Right cardiac atrium (tissue), 5 donors: Measurements from ENCODE around the gene SZRD1. TPM values are rescaled to one million over a fixed set of nuclear protein-coding genes. Genes with fewer than 3 reads are reported as not detected.

Source experiments
- ATAC-seq, 2 donors: fragments of 200-7000 bp; cut with Tn5 transposase; one replicate each; pipeline versions ENCODE4 v1.8.0 to v1.9.1; 2020; ENCODE audit warnings: moderate library complexity in 2 of 2, mild to moderate bottlenecking in 1 of 2
- DNase-seq, 3 donors: peaks; one replicate each; pipeline ENCODE4 v3.0.0-alpha.2; 2020
- H3K27ac ChIP-seq: one replicate; pipeline ENCODE4 v1.5.1; 2013; ENCODE audit warnings: mild to moderate bottlenecking, low read length, control low read depth, moderate library complexity
- H3K27me3 ChIP-seq: one replicate; pipeline ENCODE4 v1.6.1; 2013; ENCODE audit not compliant: control insufficient read depth, insufficient read depth
- H3K4me1 ChIP-seq: one replicate; pipeline ENCODE4 v1.6.1; 2013; ENCODE audit warnings: low read length; ENCODE audit not compliant: control insufficient read depth, insufficient read depth
- H3K4me3 ChIP-seq: one replicate; pipeline ENCODE4 v1.5.1; 2013; ENCODE audit warnings: low read length, control low read depth
- H3K9me3 ChIP-seq: one replicate; pipeline ENCODE4 v1.6.1; 2013; ENCODE audit warnings: low read length; ENCODE audit not compliant: control insufficient read depth
- WGBS: extraction: QIAGEN DNeasy Blood & Tissue Kit; methylation state at CpG from one replicate; pipeline ENCODE4 v1.1.7; 2013; 5-methylcytosine and 5-hydroxymethylcytosine counted together
- intact Hi-C, 4 donors: fragments of 100-400 bp; cut with DNase I; formaldehyde crosslinking; loops; one replicate each; pipeline versions ENCODE4 v1.11.0 to v1.14.0; 2022 to 2023
- polyA plus RNA-seq: library from polyadenylated mRNA; stranded (reverse); fragments of 200-250 nt; gene quantifications from one replicate; pipeline ENCODE4 v1.2.3, GENCODE V29; 2013
- total RNA-seq, 4 donors: library from RNA; stranded (reverse); fragmentation: NEBNext Ultra II Directional; extraction: Animal tissue kit (Norgen Biotek cat#: 25700); gene quantifications; one replicate each; pipeline ENCODE4 v1.2.1, GENCODE V29; 2021
- donor health status: healthy with polysubstance abuse.
- donor health status: DM: no; HTN: yes; CAD: no.
- donor health status: DM: no; HTN: no; CAD: no.
- donor health status: DM: no; HTN: yes; CAD: no; lungs with severe emphysema.
- donor health status: DM: yes; HTN: yes; CAD: no.

The SZRD1 gene
- total and polyA plus RNA-seq, 5 donors = 70.7 to 132 (median 108) TPM

DNA sequence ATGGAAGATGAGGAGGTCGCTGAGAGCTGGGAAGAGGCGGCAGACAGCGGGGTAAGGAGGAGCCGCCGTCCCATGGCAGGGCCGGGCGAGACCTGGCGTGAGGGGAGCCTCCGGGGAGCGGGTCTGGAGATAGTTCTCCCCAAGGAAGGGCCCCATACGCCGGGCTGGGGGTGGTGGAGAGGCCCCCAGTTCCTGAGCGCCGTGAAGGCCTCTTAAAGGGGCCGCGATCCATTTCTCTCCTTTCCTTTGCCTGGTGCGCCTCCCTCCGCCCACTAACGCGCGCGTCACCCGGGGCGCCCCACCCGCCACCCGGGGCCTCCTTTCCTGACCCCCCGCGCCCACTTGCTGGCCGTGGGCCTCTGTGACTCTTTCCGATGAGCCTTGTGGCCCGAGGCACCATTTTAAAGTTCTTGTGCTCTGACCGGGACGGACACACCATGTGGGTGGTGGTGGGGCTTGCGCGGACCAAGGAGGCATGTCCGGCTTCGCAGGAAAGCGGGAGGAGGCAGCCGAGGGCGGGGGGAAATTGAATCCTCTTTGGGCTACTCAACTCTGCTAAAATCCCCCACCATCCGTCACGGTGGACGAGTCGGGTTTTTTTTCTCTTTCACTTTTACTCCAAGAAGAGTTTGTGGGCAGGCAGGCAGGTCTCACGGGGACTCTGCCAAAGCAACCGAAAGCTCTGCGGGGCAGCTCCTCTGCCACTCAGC, 371 bp downstream of the SZRD1 start:
- no peaks in the 10 kb centered on the region for H3K4me1 ChIP-seq
- peak; percentile 89 to 94 (median 93) for DNase-seq
- no peaks in the 10 kb centered on the region for H3K9me3 ChIP-seq
- WGBS = under 1% methylated on average over 47 of the region's 47 CpGs
- peak; percentile 87 to 91 for ATAC-seq
- H3K4me3 ChIP-seq = peak overlapping the region; percentile 74
- H3K27ac ChIP-seq = peak overlapping the region; percentile 96
- intact Hi-C loops = loop anchor here in 1 of 4 donors (10.0 kb wide), 1 partner anchor 293 kb away; the partner anchor contains the start of gene FAM131C
- no peaks in the 10 kb centered on the region for H3K27me3 ChIP-seq

DNA sequence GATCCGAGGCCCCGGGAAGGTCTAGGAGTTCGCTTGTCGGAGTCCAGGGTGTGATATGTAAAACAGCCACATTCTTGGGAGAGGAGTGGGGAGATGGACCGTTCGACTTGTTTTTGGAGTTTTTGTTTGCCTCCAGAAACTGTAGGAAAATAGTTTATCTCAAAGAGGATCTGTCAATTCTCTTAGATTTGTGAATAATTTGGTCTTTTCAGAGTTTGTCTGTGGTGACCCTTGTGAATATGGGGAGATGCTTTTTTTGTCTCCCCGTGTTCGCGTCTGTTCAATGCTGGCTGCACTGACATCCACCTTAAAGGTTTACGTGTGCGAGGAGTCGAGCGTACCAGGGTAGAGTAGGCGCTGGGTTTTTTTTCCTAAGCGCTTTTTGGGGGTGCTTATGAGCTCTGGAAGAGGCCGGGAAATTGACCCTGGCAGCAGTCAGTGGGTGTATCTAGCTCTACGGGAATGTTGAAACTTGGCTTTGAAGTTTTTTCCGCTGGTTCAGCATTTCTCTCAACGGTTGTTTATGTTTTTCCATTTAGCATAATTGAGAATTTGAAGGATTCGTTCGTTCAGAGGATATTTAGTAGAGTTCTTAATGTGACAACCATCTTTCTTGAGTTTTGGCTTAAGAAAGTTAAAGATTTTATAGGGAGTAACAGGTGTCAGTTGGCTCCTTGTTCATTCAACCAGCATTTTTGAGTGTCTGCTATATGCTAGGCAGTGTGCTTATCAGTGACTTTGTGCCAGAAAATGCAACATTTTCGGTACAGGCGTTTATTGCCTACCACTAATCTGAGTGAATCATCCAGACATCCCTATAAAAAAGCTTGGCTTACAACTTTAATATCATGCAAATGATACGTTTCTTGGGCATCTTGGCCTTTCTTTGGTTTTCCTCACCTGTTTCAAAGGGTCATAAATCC, 1.2 kb downstream of the SZRD1 start:
- no peaks in the 10 kb centered on the region for H3K27me3 ChIP-seq
- peak overlapping the region; percentile 96 for H3K27ac ChIP-seq
- ATAC-seq (peak in 1 of 2 donors; percentile 22), DNase-seq (peak in 1 of 3 donors; percentile 50)
- no peaks in the 10 kb centered on the region for H3K9me3 ChIP-seq
- WGBS = 2% methylated on average over 24 of the region's 24 CpGs
- H3K4me3 ChIP-seq = peak overlapping the region; percentile 74
- intact Hi-C loops = loop anchor here in 1 of 4 donors (10.0 kb wide), 1 partner anchor 293 kb away; the partner anchor contains the start of gene FAM131C
- H3K4me1 ChIP-seq = no peaks in the 10 kb centered on the region

DNA sequence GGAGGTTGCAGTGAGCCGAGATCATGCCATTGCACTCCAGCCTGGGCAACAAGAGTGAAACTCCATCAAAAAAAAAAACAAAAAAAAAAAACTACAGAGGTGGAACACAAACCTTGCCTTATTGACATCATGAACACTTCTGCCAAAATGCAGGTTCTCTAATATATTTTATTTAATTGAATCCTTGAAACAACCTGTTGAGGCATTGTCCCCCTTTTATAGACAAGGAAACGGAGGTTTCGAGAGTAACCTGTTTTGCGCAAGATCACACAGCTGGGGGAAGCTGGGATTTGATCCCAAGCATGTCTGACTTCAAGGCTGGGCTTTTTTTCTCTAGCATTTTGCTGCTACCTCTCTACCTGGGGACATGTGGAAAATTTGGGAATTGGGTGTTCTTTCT, 2.8 kb downstream of the SZRD1 start:
- H3K27me3 ChIP-seq = no peaks in the 10 kb centered on the region
- intact Hi-C loops = loop anchor here in 1 of 4 donors (10.0 kb wide), 1 partner anchor 295 kb away; the partner anchor contains the start of gene FAM131C
- no peak overlapping the region for H3K4me3 ChIP-seq
- H3K27ac ChIP-seq = no peak overlapping the region
- no peaks in the 10 kb centered on the region for H3K9me3 ChIP-seq
- peaks cover 2% of the 10 kb centered on the region for H3K4me1 ChIP-seq
- DNase-seq = no peak
- 85% methylated on average over 4 of the region's 4 CpGs for WGBS
- no peak for ATAC-seq

DNA sequence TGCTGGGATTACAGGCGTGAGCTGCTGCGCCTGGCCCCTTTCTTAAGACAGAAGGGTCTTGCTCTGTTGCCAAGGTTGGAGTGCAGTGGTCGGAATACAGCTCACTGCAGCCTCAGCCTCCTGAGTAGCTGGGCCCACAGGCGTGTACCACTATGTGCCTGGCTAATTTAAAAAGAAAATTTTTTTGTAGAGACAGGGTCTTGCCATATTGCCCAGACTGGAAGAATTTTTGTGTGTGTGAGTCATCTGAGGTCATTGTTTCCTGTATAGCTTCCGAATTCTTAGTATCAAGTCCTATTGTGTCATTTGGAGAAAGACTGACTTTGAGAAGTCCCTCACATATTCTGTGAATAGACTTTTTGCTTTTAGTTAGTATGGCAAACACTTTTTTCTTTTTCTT, 4.7 kb downstream of the SZRD1 start:
- Histone ChIP-seq H3K27ac (no peak overlapping the region), H3K4me1 (peaks cover 6% of the 10 kb centered on the region), H3K27me3 (no peaks in the 10 kb centered on the region), H3K9me3 (no peaks in the 10 kb centered on the region), H3K4me3 (no peak overlapping the region)
- no peak for ATAC-seq
- DNase-seq = peak in 1 of 3 donors; percentile 20
- intact Hi-C loops = no loop called here
- 79% methylated on average over 5 of the region's 5 CpGs for WGBS

DNA sequence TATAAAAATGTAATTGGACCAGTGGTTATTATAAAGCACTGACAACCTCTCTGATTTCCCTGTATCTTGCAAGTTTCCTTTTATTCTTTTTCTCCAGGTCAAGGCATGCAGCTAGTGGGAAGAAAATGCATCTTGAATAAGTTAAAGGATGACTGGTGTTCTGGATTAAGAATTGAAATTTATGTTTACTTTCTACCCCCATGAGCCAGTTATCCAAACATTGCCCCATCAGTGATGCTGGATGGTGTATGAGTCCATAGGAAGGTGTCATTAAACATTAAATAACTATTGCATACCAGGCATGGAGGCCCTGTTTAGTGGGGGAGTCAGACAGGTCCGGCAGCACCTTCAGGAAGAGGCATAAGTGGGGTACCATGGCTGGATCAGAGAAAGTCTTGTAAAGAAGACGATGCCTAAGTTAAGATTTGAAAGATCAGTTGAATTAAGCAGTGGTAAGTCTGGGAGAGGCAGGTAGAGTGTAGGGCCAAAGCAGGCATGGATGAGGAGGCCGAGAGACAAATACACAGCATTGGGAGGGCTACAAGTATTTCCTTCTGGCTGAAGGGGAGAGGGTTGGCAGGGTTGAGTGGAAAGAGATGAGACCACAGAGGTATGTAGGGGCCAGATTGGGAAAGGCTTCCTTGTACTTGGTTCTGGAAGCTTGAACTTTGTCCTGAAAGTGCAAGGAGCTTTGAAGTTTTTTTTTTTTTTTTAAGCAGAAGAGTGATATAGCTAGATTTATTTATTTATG, 5.7 kb downstream of the SZRD1 start:
- intact Hi-C loops = no loop called here

DNA sequence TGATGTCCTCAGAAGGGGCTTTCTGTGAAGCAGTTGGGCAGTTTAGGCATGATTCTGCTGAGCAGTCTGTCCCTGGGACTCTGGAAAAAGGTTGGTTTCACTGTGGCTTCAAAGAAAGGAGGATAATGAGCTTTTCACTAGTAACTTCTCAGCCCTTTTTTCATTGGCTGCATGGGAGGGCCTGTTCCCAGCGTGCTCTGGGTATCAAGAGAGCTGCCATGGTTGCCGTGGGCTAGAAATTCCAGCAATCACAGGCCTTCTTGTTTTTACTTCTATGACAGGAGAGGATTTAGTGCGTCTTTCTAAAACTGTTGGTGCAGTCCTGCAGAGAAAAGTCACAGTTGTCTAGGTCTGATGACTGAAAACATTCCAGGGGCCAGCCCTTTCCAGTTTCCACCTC, 7.2 kb downstream of the SZRD1 start:
- Histone ChIP-seq H3K9me3 (no peaks in the 10 kb centered on the region), H3K27ac (no peak overlapping the region), H3K27me3 (no peaks in the 10 kb centered on the region), H3K4me1 (peaks cover 12% of the 10 kb centered on the region), H3K4me3 (no peak overlapping the region)
- ATAC-seq = no peak
- DNase-seq = no peak
- WGBS = 75% methylated on average over 3 of the region's 3 CpGs
- intact Hi-C loops = no loop called here

More for the DNA sequence above, 5.7 kb downstream of the SZRD1 start:
- Histone ChIP-seq H3K4me1 (peaks cover 7% of the 10 kb centered on the region), H3K27me3 (no peaks in the 10 kb centered on the region), H3K4me3 (no peak overlapping the region), H3K9me3 (no peaks in the 10 kb centered on the region), H3K27ac (no peak overlapping the region)
- DNase-seq (no peak), ATAC-seq (no peak)
- WGBS = 90% methylated on average over 3 of the region's 3 CpGs

DNA sequence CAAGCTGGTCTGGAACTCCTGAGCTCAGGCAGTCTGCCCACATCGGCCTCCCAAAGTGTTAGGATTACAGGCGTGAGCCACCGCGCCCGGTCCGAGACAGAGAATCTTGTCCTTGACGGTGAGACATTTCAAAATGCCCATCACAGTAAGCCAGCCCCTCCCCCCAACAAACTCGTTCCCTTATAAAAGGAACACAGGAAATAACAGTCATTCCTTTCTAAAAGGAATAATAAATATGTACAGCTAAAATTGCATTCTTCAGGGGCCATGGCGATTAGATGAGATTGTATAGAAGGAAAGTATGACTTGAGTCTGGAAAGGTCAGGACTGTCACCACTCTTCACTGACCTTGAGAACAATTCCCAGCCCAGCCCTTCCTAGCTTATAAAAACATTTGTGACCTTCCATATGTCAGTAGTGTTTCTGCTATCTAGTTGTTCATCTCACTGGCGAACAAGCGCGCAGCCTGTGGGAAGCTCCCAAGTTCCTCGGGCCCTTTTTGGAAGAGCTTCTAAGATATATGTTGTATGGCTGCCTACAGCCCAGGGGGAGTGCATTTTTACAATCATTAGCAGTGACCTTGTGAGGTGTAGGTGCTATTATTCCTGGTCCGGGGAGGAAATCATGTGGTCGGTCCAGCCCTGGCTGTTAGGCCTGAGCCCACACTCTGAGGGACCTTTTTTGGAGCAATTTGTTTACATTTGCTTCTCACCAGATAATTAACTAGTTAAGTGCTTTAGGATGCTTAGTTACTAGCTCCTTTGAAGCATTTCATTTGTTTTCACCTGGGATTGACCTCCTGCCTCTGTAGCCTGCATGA, 8.7 kb downstream of the SZRD1 start:
- WGBS = 43% methylated on average over 15 of the region's 15 CpGs
- DNase-seq (peak in 1 of 3 donors; percentile 61), ATAC-seq (peak; percentile 50 to 64)
- peaks cover 12% of the 10 kb centered on the region for H3K4me1 ChIP-seq
- no peaks in the 10 kb centered on the region for H3K9me3 ChIP-seq
- no peaks in the 10 kb centered on the region for H3K27me3 ChIP-seq
- no peak overlapping the region for H3K4me3 ChIP-seq
- H3K27ac ChIP-seq = peak overlapping the region; percentile 88
- intact Hi-C loops = no loop called here

DNA sequence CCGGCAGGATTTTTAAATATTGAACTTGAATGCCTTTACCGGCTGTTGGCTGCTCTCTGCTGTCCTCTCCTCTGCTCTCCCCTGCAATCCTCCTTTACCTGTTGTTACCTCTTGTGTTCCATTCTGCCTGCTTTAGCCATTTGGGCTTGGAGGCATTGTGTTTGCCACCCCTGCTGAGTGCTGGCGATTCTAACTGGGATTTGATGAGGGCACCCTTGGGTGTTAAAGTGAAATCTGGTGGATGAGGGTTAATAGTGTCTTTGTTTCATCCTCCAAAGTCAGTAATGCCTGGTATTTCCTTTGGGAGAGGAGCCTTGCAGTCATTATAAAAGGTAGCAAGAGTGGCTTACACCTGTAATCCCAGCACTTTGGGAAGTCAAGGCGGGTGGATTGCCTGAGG, 9.9 kb downstream of the SZRD1 start:
- no peak for DNase-seq
- 77% methylated on average over 4 of the region's 4 CpGs for WGBS

DNA sequence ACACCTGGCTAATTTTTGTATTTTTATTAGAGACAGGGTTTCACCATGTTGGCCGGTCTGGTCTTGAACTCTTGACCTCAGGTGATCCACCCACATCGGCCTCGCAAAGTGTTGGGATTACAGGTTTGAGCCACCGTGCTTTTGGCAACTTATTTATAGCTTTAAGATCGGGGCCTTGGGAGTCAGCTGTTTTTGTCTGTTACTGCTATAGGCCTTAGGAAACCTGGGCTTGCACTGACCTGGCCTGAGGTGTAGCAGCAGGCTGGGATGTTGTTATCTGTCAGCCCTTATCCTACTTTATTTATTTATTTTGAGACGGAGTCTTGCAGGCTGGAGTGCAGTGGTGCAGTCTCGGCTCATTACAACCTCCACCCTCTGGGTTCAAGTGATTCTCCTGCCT, 11.4 kb downstream of the SZRD1 start:
- DNase-seq = no peak
- Histone ChIP-seq H3K27me3 (no peaks in the 10 kb centered on the region), H3K9me3 (no peaks in the 10 kb centered on the region), H3K4me1 (peaks cover 12% of the 10 kb centered on the region), H3K27ac (no peak overlapping the region), H3K4me3 (no peak overlapping the region)
- intact Hi-C loops = no loop called here
- no peak for ATAC-seq
- WGBS = 79% methylated on average over 7 of the region's 7 CpGs

More for the DNA sequence above, 9.9 kb downstream of the SZRD1 start:
- ATAC-seq = no peak
- Histone ChIP-seq H3K27ac (no peak overlapping the region), H3K4me3 (no peak overlapping the region), H3K4me1 (peaks cover 12% of the 10 kb centered on the region), H3K27me3 (no peaks in the 10 kb centered on the region), H3K9me3 (no peaks in the 10 kb centered on the region)
- intact Hi-C loops = no loop called here

DNA sequence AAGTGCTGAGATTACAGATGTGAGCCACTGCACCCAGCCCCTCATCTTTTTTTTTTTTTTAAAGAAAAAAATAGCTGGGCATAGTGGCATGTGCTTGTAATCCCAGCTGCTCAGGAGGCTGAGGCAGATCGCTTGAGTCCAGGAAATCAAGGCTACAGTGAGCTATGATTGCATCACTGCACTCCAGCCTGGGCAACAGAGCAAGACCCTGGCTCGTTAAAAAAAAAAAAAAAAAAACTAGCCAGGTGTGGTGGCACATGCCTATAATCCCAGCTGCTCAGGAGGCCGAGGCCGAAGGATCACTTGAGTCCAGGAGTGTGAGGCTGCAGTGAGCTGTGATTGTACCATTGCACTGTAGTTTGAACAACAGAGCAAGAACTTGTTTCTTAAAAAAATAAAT, 13.8 kb downstream of the SZRD1 start:
- H3K27me3 ChIP-seq = no peaks in the 10 kb centered on the region
- no peak overlapping the region for H3K27ac ChIP-seq
- H3K9me3 ChIP-seq = no peaks in the 10 kb centered on the region
- intact Hi-C loops = no loop called here
- DNase-seq (no peak), ATAC-seq (no peak)
- 87% methylated on average over 4 of the region's 4 CpGs for WGBS
- H3K4me3 ChIP-seq = no peak overlapping the region
- peaks cover 17% of the 10 kb centered on the region for H3K4me1 ChIP-seq
